Neural progenitor cell (in vitro differentiated cells): Measurements from ENCODE around the gene PPID.

Experiments
- EZH2 ChIP-seq: fragments of 200-600 bp; sonication (generic); IDR thresholded peaks from 2 replicates; pipeline ENCODE4 v1.6.1; 2017; ENCODE audit warnings: antibody characterized with exemption, mild to moderate bottlenecking, moderate library complexity
- EZH2phosphoT487 ChIP-seq: fragments of 200-600 bp; sonication (generic); IDR thresholded peaks from 2 replicates; pipeline ENCODE4 v1.6.1; 2017; ENCODE audit warnings: antibody characterized with exemption
- TF ChIP-seq, protein P1 (sequence below): fragments of 200-600 bp; sonication (generic); IDR thresholded peaks from 2 replicates; pipeline ENCODE4 v1.5.1; 2017; ENCODE audit warnings: antibody characterized with exemption, mild to moderate bottlenecking

DNA sequence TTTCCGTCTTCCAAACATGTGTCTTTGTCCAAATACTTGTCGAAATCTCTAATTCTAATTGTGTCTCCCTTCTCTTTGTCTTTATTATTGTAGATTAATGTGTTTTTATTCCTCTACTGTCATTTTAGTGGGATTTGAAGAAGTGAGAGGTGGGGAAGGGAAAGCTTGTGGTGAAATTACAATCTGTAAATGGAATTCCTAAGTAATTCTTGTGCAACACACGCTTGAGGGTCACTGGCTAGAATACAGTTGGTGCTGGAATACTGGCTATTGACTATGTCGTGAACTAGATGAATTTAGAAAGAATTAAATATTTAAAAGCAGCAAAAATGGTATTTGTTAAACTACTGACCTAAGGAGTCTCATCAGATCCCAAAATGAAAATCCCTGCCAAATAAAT, 34.9 kb upstream of the PPID start:
- TF ChIP-seq, protein P1, sequence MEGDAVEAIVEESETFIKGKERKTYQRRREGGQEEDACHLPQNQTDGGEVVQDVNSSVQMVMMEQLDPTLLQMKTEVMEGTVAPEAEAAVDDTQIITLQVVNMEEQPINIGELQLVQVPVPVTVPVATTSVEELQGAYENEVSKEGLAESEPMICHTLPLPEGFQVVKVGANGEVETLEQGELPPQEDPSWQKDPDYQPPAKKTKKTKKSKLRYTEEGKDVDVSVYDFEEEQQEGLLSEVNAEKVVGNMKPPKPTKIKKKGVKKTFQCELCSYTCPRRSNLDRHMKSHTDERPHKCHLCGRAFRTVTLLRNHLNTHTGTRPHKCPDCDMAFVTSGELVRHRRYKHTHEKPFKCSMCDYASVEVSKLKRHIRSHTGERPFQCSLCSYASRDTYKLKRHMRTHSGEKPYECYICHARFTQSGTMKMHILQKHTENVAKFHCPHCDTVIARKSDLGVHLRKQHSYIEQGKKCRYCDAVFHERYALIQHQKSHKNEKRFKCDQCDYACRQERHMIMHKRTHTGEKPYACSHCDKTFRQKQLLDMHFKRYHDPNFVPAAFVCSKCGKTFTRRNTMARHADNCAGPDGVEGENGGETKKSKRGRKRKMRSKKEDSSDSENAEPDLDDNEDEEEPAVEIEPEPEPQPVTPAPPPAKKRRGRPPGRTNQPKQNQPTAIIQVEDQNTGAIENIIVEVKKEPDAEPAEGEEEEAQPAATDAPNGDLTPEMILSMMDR = no peak
- TF ChIP-seq EZH2 (no peak), EZH2phosphoT487 (no peak)
